Panc1 (cell line): ENCODE data around the gene FAM110A. TPM values are rescaled to one million over a fixed set of nuclear protein-coding genes. Genes with fewer than 3 reads are reported as not detected.

Experiments used
- ATAC-seq: fragments of 200-7000 bp; cut with Tn5 transposase; 2 replicates; pipeline ENCODE4 v1.9.1; 2020; ENCODE audit warnings: mild to moderate bottlenecking, moderate library complexity
- BruUV-seq: library from RNA; stranded (reverse); fragments of 400-500 nt; replicated peaks from 2 replicates; lab custom pipeline; 2021; lab: Mats Ljungman, UMichigan
- CTCF ChIA-PET: fragments of 300-600 bp; sonication (Branson Sonifier 250); formaldehyde crosslinking; loops from one replicate; lab custom pipeline; 2022; ENCODE audit warnings: antibody characterized with exemption; lab: Charles Lee
- POLR2A ChIA-PET: fragments of 300-600 bp; sonication (Branson Sonifier 250); formaldehyde crosslinking; loops from one replicate; lab custom pipeline; 2022; ENCODE audit warnings: antibody characterized with exemption; lab: Charles Lee
- DNase-seq: peaks from one replicate; pipeline ENCODE4 v3.0.0-alpha.2; 2010; ENCODE audit warnings: low read depth, low spot score
- H3K27ac ChIP-seq: 2 replicates; pipeline ENCODE4 v1.5.1; 2011; ENCODE audit warnings: mild to moderate bottlenecking, low read length, inconsistent platforms
- H3K27me3 ChIP-seq: fragments of 200-500 bp; sonication (Bioruptor generic); 2 replicates; pipeline ENCODE4 v1.6.0; 2014; ENCODE audit warnings: low read length, inconsistent platforms; ENCODE audit not compliant: control insufficient read depth, insufficient read depth
- H3K36me3 ChIP-seq: fragments of 200-500 bp; sonication (Bioruptor generic); 2 replicates; pipeline ENCODE4 v1.5.1; 2014; ENCODE audit warnings: inconsistent platforms, mild to moderate bottlenecking, low read length, moderate library complexity; ENCODE audit not compliant: control insufficient read depth, insufficient read depth
- H3K4me1 ChIP-seq: 2 replicates; pipeline ENCODE4 v1.5.1; 2011; ENCODE audit warnings: inconsistent platforms, mild to moderate bottlenecking, low read length, moderate library complexity; ENCODE audit not compliant: control insufficient read depth, insufficient read depth
- H3K4me3 ChIP-seq, 2 experiments: 2 replicates each; pipeline ENCODE4 v1.5.1; 2011 to 2012; ENCODE audit warnings: low read depth in 2 of 2, low read length in 2 of 2, mild to moderate bottlenecking in 2 of 2, inconsistent platforms in 1 of 2, moderate library complexity in 1 of 2
- H3K9me3 ChIP-seq: fragments of 200-500 bp; sonication (Bioruptor generic); 2 replicates; pipeline ENCODE4 v1.5.1; 2014; ENCODE audit warnings: low read depth, mild to moderate bottlenecking, inconsistent platforms, low read length, moderate library complexity; ENCODE audit not compliant: control insufficient read depth, insufficient read depth
- CTCF ChIP-seq: fragments of 450-650 bp; IDR thresholded peaks from 2 replicates; pipeline ENCODE4 v1.5.1; 2017; ENCODE audit warnings: mild to moderate bottlenecking
- POLR2AphosphoS5 ChIP-seq: IDR thresholded peaks from 2 replicates; pipeline ENCODE4 v1.6.1; 2012; ENCODE audit warnings: mild to moderate bottlenecking, low read depth, low read length, moderate library complexity
- REST ChIP-seq, 2 experiments: IDR thresholded peaks; 2 replicates each; pipeline ENCODE4 v1.6.1; 2011 to 2012; ENCODE audit warnings: low read depth in 2 of 2, control low read depth in 1 of 2, low read length in 1 of 2, mild to moderate bottlenecking in 1 of 2, moderate library complexity in 1 of 2; ENCODE audit not compliant: insufficient read depth in 1 of 2
- SIN3A ChIP-seq: IDR thresholded peaks from 2 replicates; pipeline ENCODE4 v1.6.1; 2012; ENCODE audit warnings: low read depth, mild to moderate bottlenecking, low read length, moderate library complexity, borderline replicate concordance; ENCODE audit not compliant: insufficient read depth
- TCF7L2 ChIP-seq: IDR thresholded peaks from 2 replicates; pipeline ENCODE4 v1.6.1; 2011; ENCODE audit warnings: mild to moderate bottlenecking, low read depth, low read length, inconsistent platforms
- in situ Hi-C: cut with HindIII; loops from 2 replicates; pipeline ENCODE4 v1.10.0; 2016; ENCODE audit warnings: low sequenced_read_pairs, low pct_unique_long_range_greater_than_20kb
- intact Hi-C: fragments of 100-400 bp; cut with micrococcal nuclease; formaldehyde crosslinking; loops from one replicate; pipeline ENCODE4 v1.10.0; 2022; ENCODE audit not compliant: unreplicated experiment
- total RNA-seq: library from RNA; stranded (reverse); gene quantifications from one replicate; pipeline ENCODE4 v1.2.1, GENCODE V29; 2021; ENCODE audit not compliant: unreplicated experiment

The FAM110A gene
- total RNA-seq, 1 experiment from 2014 or later, result 7.8 TPM

GRCh38 chr20:845226-845868 is 11.8 kb downstream of the FAM110A start:
- CTCF ChIA-PET, result no interaction called here

More at GRCh38 chr20:845226-845868, 11.8 kb downstream of the FAM110A start:
- no TSS peak for BruUV-seq
- intact Hi-C loops (no loop called here), in situ Hi-C loops (no loop called here)
- H3K4me1 ChIP-seq, result peaks cover 6% of the 10 kb centered on the region
- no peaks in the 10 kb centered on the region for H3K27me3 ChIP-seq
- no peak overlapping the region for H3K4me3 ChIP-seq
- no peak overlapping the region for H3K27ac ChIP-seq
- POLR2A ChIA-PET, result no interaction called here
- TF ChIP-seq REST (IDR thresholded peaks at IDR 0.05; ENCODE audit: insufficient read depth in 1 of 2, low read depth in 2 of 2, low read length in 1 of 2) (no peak), TCF7L2 (no peak), CTCF (no peak), SIN3A (no peak), POLR2AphosphoS5 (no peak)
- no peak for DNase-seq
- no peak for ATAC-seq
- H3K36me3 ChIP-seq, result peaks cover 3% of the 10 kb centered on the region; the same call in 1 of the 2 replicates
- H3K9me3 ChIP-seq, result no peaks in the 10 kb centered on the region
